Measurements from ENCODE around the gene DEDD2.

The DEDD2 gene

GRCh38 chr19:42250183-42250665, 32.7 kb upstream of the DEDD2 start:
- TF ChIP-seq CTCF (IDR thresholded peaks at IDR 0.05; ENCODE audit: low read length, missing control alignments) = no peak
- no peak for DNase-seq (ENCODE audit: low read depth)
- peak overlapping the region; percentile 42 for H3K4me3 ChIP-seq (replicated peaks; ENCODE audit: low read depth, low read length)

GRCh38 chr19:42249769-42250168, 32.3 kb upstream of the DEDD2 start:
- no peak for TF ChIP-seq CTCF (IDR thresholded peaks at IDR 0.05; ENCODE audit: low read length, missing control alignments)
- DNase-seq (ENCODE audit: low read depth) = no peak
- no peak overlapping the region for H3K4me3 ChIP-seq (replicated peaks; ENCODE audit: low read depth, low read length)

DNA sequence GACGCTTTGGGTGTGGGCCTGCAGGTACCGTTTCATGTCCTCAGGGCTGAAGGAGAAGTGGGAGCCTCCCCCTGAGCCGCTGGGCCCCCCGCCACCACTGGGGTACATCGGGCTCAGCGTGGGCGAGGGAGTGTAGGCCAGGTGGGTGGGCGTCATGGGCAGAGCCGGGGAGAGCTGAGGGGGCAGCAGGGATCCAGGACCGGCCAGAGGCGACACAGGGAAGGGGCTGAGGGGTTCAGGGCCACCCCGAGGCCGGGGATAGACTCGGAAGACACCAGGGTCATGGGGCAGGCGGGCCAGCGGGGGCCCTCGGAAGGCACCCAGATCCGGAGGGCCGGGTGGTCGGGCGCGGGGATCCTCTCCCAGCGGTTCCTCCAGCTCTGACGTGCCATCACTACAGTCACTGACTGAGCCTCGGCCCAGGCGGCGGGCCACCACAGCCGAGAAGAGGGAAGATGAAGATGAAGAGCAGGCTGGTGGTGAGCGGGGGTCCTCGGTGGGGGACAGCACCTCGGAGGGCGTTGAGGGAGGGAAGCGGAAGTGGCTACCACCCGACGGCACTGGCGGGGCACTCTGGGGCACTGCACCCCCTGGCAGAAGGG, 31.8 kb upstream of the DEDD2 start:
- no peak for TF ChIP-seq CTCF (IDR thresholded peaks at IDR 0.05; ENCODE audit: low read length, missing control alignments)
- no peak overlapping the region for H3K4me3 ChIP-seq (replicated peaks; ENCODE audit: low read depth, low read length)
- DNase-seq (ENCODE audit: low read depth) = no peak

- TF ChIP-seq CTCF (IDR thresholded peaks at IDR 0.05; ENCODE audit: low read length, missing control alignments) = no peak
- no peak for DNase-seq (ENCODE audit: low read depth)
- no peak overlapping the region for H3K4me3 ChIP-seq (replicated peaks; ENCODE audit: low read depth, low read length)
Measured at GRCh38 chr19:42248270-42249148, 31.0 kb upstream of the DEDD2 start.

DNA sequence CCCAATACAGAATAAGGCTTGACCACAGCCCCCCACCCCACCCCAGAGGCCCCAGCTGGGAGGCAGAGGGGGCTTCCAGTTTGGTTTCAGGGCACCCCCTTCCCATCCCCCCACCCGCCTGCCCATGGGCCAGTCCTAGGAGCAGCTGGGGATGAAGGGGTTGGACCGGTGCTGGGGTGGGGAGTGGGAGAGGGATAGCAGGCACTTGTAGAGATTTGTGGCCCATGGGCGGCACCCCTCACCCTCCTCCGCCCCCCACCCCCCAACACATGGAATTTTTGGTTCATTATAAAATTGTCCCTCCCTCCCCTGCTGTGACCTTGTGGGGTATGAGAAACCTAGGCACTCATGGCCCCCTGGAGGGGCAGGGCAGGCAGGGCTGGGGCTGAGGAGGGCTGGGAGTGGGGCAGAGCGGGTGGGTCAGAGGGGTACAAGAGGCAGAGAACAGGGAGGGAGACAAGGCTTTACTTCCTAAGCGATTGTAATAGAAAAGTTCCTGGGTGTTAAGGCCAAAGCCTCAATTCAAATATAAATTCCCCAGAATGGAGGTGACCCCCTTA, 30.2 kb upstream of the DEDD2 start:
- no peak for TF ChIP-seq CTCF (IDR thresholded peaks at IDR 0.05; ENCODE audit: low read length, missing control alignments)
- no peak overlapping the region for H3K4me3 ChIP-seq (replicated peaks; ENCODE audit: low read depth, low read length)

GRCh38 chr19:42246922-42247639, 29.6 kb upstream of the DEDD2 start:
- no peak for TF ChIP-seq CTCF (IDR thresholded peaks at IDR 0.05; ENCODE audit: low read length, missing control alignments)
- no peak overlapping the region for H3K4me3 ChIP-seq (replicated peaks; ENCODE audit: low read depth, low read length)
- no peak for DNase-seq (ENCODE audit: low read depth)

More for the DNA sequence above, 30.2 kb upstream of the DEDD2 start:
- no peak for DNase-seq (ENCODE audit: low read depth)

Data from fibroblast of pulmonary artery (primary cell).